ENCODE data around the gene SMYD3. TPM values are rescaled to one million over a fixed set of nuclear protein-coding genes. Genes with fewer than 3 reads are reported as not detected.

SMYD3 gene
- total and polyA plus RNA-seq, 2 donors (not counting 1 experiment from before 2014, with no cell fraction given) = 69.4 to 83.1 TPM

- H3K4me1 ChIP-seq (ENCODE audit: control insufficient read depth, extremely low read depth, insufficient read depth, low read length) = peaks cover 24% of the 10 kb centered on the region
- H3K4me3 ChIP-seq (replicated peaks in 1 of 4; ENCODE audit: control extremely low read depth in 1 of 4, insufficient read depth in 1 of 4, low read depth in 3 of 4, low read length in 4 of 4) = peak overlapping the region in 1 of 4 experiments; percentile 32
- DNase-seq (ENCODE audit: low read depth in 2 of 2) = peak; percentile 50 to 63
- peak overlapping the region; percentile 75 for H3K27ac ChIP-seq (ENCODE audit: insufficient read depth, low read length)
- no peaks in the 10 kb centered on the region for H3K79me2 ChIP-seq (ENCODE audit: control insufficient read depth, insufficient read depth, low read length)
- H3K9me3 ChIP-seq (ENCODE audit: control insufficient read depth, insufficient read depth, low read depth, low read length) = no peaks in the 10 kb centered on the region
- H2AFZ ChIP-seq (ENCODE audit: low read length) = no peak overlapping the region
- no peaks in the 10 kb centered on the region for H3K36me3 ChIP-seq (ENCODE audit: control insufficient read depth, insufficient read depth, low read length)
- no peak for TF ChIP-seq EZH2 (IDR thresholded peaks at IDR 0.05; ENCODE audit: low read length, missing control alignments)
- peak; percentile 42 to 54 for TF ChIP-seq CTCF (conservative IDR thresholded peaks at IDR 0.05 in 1 of 2, IDR thresholded peaks at IDR 0.05 in 1 of 2; ENCODE audit: low read depth in 1 of 2, low read length in 2 of 2)
- H3K27me3 ChIP-seq (ENCODE audit: control insufficient read depth, insufficient read depth, low read length) = no peaks in the 10 kb centered on the region
- H4K20me1 ChIP-seq (ENCODE audit: control insufficient read depth, extremely low read depth, insufficient read depth, low read length) = no peaks in the 10 kb centered on the region
- H3K4me2 ChIP-seq (ENCODE audit: extremely low read depth, insufficient read depth, low read length) = no peak overlapping the region
- peak overlapping the region; percentile 1 for H3K9ac ChIP-seq (ENCODE audit: insufficient read depth, low read length)
These were observed 648.2 kb downstream of the SMYD3 start for GRCh38 chr1:245858722-245859492.

GRCh38 chr1:245858022-245858721 lies 648.9 kb downstream of the SMYD3 start:
- Histone ChIP-seq H3K4me1 (ENCODE audit: control insufficient read depth, extremely low read depth, insufficient read depth, low read length) (peaks cover 24% of the 10 kb centered on the region), H3K9me3 (ENCODE audit: control insufficient read depth, insufficient read depth, low read depth, low read length) (no peaks in the 10 kb centered on the region), H3K9ac (ENCODE audit: insufficient read depth, low read length) (no peak overlapping the region), H4K20me1 (ENCODE audit: control insufficient read depth, extremely low read depth, insufficient read depth, low read length) (no peaks in the 10 kb centered on the region), H3K27me3 (ENCODE audit: control insufficient read depth, insufficient read depth, low read length) (no peaks in the 10 kb centered on the region), H2AFZ (ENCODE audit: low read length) (no peak overlapping the region), H3K79me2 (ENCODE audit: control insufficient read depth, insufficient read depth, low read length) (no peaks in the 10 kb centered on the region), H3K36me3 (ENCODE audit: control insufficient read depth, insufficient read depth, low read length) (no peaks in the 10 kb centered on the region), H3K27ac (ENCODE audit: insufficient read depth, low read length) (peak overlapping the region; percentile 75), H3K4me3 (replicated peaks in 1 of 4; ENCODE audit: control extremely low read depth in 1 of 4, insufficient read depth in 1 of 4, low read depth in 3 of 4, low read length in 4 of 4) (no peak overlapping the region), H3K4me2 (ENCODE audit: extremely low read depth, insufficient read depth, low read length) (no peak overlapping the region)
- TF ChIP-seq EZH2 (IDR thresholded peaks at IDR 0.05; ENCODE audit: low read length, missing control alignments) (no peak), CTCF (conservative IDR thresholded peaks at IDR 0.05 in 1 of 2, IDR thresholded peaks at IDR 0.05 in 1 of 2; ENCODE audit: low read depth in 1 of 2, low read length in 2 of 2) (no peak)
- peak in 1 of 2 donors; percentile 74 for DNase-seq (ENCODE audit: low read depth in 2 of 2)

- TF ChIP-seq EZH2 (IDR thresholded peaks at IDR 0.05; ENCODE audit: low read length, missing control alignments) (no peak), CTCF (conservative IDR thresholded peaks at IDR 0.05 in 1 of 2, IDR thresholded peaks at IDR 0.05 in 1 of 2; ENCODE audit: low read depth in 1 of 2, low read length in 2 of 2) (no peak)
- DNase-seq (ENCODE audit: low read depth in 2 of 2) = peak; percentile 60 to 99
- Histone ChIP-seq H3K4me2 (ENCODE audit: extremely low read depth, insufficient read depth, low read length) (no peak overlapping the region), H3K9me3 (ENCODE audit: control insufficient read depth, insufficient read depth, low read depth, low read length) (no peaks in the 10 kb centered on the region), H3K36me3 (ENCODE audit: control insufficient read depth, insufficient read depth, low read length) (no peaks in the 10 kb centered on the region), H3K79me2 (ENCODE audit: control insufficient read depth, insufficient read depth, low read length) (no peaks in the 10 kb centered on the region), H3K27me3 (ENCODE audit: control insufficient read depth, insufficient read depth, low read length) (no peaks in the 10 kb centered on the region), H2AFZ (ENCODE audit: low read length) (no peak overlapping the region), H3K9ac (ENCODE audit: insufficient read depth, low read length) (no peak overlapping the region), H3K27ac (ENCODE audit: insufficient read depth, low read length) (no peak overlapping the region), H4K20me1 (ENCODE audit: control insufficient read depth, extremely low read depth, insufficient read depth, low read length) (no peaks in the 10 kb centered on the region), H3K4me3 (replicated peaks in 1 of 4; ENCODE audit: control extremely low read depth in 1 of 4, insufficient read depth in 1 of 4, low read depth in 3 of 4, low read length in 4 of 4) (no peak overlapping the region), H3K4me1 (ENCODE audit: control insufficient read depth, extremely low read depth, insufficient read depth, low read length) (peaks cover 24% of the 10 kb centered on the region)
These were observed 650.0 kb downstream of the SMYD3 start for GRCh38 chr1:245856944-245857531.
